ENCODE data around the gene COQ9.
"Not testable (repeated sequence)": the region's sequence is repeated elsewhere in the genome, so short reads cannot be mapped to it uniquely, and the experiment has no call there.

COQ9 gene, protein sequence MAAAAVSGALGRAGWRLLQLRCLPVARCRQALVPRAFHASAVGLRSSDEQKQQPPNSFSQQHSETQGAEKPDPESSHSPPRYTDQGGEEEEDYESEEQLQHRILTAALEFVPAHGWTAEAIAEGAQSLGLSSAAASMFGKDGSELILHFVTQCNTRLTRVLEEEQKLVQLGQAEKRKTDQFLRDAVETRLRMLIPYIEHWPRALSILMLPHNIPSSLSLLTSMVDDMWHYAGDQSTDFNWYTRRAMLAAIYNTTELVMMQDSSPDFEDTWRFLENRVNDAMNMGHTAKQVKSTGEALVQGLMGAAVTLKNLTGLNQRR

DNA sequence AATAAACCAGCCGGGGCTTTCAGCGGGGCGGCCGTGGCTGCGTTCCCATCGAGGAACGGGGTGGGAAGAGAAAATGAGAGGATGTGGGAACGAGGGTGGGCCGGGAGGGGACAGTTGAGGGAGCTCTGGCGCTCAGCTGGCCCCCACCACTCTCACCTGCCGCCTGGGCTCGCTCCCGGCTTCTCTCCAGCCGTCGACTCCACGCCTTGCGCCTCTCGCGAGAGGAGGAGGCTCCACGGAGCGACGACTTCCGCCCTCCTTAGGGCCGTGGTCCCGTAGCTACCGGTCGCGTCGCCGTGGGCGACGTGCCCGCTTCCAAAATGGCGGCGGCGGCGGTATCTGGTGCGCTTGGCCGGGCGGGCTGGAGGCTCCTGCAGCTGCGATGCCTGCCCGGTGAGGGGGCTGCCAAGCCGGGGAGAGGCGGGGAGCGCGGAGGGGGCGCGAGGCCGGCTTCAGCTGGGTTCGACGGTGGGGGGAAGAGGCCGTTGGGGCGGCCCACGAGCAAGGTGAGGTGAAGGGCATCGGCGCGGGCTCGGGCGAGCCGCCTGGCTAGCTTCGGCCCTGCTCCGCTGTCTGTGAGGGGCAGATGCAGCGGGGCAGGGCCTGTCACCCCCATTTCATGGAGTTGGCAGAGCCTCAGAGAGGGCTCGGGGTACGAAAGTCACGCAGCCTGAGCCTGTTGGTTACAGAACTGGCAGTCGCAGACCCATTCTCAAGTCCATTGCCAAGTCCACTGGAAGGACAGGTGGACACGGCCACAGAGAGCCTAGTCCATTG, at the start of gene COQ9, which contains the start of gene CIAPIN1:
Gene COQ9 (plus strand): TSS at position 294 of the 777 bp plus-strand sequence. CDS start 27 bp downstream, at position 321.
Gene CIAPIN1 (minus strand): TSS at position 200 of the 777 bp plus-strand sequence. CDS start 6,457 bp downstream, outside the sequence.
- DNase-seq, result peak; percentile 67

DNA sequence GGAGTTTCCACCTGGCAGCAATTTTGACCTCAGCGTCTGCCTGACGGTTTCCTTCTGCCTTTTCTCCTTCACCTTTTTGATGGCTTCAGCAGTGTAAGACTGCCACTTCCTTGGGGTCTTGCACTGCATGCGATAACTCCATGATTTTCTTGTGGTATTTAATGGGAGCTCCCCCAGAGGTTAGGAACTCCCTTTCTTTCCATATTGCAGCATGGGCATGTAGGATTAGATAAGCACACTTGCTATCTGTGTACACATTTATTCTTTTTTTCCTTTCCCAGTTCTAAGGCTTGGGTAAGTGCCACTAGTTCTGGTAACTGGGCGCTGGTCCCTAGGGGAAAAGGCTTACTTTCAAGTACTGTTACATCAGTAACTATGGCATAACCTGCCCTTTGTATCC, 49.8 kb upstream of the COQ9 start:
- DNase-seq, result not testable (repeated sequence)

DNA sequence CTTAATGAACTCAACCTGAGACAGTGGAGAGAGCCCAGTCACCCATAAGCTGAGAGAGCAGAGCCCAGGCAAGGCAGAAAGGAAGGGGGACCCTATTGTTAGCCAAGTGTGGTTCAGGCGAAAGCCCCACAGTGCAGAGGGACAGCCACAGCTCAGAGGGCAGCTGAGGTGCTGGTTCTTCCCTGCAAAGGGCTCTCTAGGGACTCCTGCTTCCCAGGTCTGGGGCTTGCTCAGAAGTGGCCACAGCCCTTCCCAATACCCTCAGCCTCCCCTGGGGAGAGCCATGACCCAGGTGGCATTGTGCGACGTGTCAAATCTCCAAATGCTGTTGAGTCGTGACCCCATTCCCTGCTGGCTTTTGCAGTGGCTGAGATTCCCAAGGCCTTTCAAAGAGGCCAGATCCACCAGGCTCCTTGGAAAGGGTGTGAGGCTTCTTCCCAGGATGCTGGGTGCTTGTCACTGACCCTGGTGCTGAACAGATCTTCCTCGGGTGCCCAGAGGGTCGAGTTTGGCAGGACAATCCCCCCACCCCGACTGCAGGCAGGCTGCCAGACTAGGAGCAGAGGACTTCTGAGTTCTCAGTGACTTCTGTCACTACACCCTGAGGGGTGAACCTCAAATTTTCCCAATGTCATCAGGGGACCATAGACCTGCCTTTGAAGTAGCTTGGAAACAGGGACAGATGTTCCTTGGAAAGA, 45.2 kb upstream of the COQ9 start:
- no peak for DNase-seq

DNA sequence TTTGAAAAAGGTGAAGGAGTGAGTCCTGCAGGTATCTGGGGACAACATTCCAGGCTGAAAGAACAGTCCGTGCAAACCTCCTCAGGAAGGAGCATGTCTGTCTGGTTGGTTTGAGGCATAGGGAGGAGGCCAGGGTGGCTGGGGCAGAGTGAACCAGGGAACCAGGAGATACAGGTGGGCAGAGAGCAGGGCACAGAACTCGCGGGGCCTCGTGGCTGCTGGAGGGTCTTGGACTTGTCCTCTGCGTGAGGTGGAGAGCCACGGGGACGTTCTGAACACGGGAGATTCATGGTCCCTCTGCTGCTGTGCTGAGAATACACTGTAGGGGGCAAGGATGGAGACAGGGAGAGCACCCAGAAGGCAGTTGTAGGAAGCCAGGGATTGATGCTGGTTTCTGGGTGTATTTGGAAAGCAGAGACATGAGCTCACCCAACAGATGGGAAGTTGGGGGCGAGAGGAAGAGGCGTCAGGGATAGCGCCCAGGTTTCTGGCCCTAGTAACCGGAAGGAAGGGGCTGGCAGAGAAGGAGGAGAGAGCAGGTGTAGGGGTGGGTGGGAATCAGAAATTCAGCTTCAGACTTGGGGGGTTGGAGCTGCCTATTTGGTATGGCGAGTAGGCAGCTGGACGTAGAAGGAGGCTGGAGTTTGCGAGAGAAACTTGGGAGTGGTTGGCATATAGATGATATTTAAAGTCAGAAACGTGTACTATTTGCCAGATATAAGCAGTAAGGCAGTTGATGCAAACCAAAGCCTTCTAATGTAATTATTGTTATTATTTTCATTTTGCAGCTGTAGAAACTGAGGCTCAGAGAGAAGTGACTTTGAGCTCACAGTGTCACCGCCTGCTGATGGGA, 43.1 kb upstream of the COQ9 start, which contains the start of gene CCL17:
Gene CCL17 (plus strand): TSS at position 803 of the 853 bp plus-strand sequence. CDS start 9,166 bp downstream, outside the sequence.
- DNase-seq, result no peak

DNA sequence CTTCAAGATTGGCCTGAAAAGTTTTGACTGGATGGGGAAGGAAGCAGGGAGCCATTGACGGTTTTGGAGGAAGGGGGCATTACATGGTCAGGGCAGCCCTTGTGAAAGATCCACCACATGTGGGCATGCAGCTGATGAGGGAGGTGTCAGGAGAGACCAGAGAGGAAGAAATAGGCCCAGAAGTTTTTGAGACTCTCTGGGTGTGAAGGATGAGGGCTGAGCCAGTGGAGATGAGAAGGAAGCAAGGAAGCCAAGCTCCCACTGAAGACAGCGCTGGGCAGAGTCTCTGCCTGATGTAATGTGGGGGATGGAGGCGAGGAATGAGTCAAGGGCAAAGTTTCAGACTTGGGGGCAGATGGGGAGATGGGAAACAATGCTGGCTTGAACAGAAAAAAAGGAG, 42.2 kb upstream of the COQ9 start:
- DNase-seq, result no peak

DNA sequence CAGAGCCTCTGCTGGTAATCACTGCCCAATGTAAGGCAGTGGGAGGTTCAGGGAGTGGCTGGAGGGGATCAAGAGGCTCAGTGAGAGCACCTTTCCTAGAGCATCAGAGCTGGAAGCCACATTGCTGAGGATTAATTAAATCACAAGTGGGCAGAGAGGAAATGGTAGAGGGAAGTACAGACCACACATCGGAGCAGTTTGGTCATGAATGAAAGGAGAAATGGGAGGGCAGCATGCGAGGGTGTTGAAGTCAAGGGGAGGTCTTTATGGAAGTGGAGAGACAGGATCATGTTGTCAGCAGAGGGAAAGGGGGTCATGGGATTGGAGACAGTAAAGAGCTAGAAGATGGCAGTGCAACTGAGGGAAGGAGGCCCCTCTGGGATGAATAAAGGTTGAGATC, 40.4 kb upstream of the COQ9 start:
- no peak for DNase-seq

DNA sequence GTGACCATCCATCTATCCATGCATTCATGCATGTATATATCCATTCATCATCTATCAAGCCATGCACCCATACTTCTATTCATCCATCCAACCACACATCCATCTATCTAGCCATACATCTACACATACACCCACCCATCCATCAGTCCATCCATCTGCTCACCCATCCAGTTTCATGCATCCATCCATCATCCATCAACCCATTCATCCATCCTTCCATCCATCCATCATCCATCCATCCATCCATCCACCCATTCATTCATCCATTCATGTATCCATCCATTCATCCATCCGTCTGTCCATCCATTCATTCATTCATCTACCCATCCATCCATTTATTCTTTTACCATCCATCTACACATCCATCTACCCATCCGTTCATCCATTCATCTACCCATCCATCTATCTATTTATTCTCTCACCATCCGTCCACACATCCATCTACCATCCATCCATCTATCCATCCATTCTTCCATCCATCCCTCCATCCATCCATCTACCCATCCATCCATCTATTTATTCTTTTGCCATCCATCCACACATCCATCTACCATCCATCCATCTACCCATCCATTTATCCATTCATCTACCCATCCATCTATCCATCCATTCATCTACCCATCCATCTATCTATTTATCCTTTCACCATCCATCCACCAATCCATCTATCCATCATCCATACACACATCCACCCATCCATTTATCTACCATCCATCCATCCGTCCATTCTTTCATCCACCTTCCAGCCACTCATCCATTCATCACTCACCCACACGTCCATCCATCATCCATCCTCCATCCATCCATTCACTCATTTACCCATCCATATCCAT, 39.5 kb upstream of the COQ9 start:
- DNase-seq, result no peak

DNA sequence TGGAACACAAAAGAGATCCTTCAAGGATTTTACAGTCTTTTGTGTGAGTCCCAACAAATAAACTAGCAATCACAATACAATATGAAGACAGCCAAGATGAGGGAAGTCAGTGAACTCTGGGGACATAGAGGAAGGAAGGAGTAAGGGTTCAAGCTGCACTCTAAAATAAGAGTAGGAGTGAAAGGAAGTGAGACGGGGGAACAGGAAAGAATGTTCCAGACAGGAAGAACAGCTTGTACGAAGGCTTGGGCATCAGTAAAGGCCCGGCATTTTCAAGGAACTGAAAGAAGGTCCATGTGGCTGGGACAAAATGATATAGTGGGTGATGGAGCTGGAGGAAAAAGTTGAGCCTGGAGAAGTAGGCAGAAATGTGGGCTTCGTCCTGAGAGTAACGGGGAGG, 38.2 kb upstream of the COQ9 start:
- DNase-seq, result no peak

DNA sequence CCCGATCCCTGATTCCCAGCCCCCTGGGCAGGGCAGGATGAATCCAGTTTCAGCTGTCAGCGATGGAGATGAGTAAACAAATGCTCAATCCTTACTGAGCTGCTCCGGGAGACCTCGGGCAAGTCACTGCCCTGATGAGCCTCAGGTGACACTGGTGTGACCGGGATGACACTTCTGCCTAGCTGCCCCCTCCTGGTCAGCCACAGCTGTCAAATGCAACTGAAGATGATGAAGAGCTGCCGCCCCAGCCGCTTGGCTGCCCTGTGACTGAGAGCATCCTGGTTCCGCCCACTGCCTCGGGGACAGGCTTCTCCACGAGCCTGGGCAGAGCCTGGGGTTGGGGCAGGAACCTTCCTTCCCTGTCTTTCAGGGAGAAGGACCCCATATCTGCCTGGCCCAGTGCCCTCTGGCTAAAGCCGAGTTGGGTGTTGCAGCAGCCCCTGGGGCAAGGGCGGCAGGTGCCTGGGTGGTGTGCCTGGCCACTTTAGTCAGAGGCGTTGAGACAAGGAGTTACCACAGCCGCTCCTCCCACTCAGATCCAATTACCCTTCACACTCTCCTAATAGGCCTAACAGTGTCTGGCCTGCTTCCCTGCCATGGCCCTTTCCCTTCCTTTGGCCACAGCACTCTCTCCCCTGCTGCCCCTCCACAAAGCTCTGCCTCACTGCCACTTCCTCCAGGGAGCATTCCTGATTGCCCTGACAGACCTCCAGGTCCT, 37.2 kb upstream of the COQ9 start:
- DNase-seq, result no peak

DNA sequence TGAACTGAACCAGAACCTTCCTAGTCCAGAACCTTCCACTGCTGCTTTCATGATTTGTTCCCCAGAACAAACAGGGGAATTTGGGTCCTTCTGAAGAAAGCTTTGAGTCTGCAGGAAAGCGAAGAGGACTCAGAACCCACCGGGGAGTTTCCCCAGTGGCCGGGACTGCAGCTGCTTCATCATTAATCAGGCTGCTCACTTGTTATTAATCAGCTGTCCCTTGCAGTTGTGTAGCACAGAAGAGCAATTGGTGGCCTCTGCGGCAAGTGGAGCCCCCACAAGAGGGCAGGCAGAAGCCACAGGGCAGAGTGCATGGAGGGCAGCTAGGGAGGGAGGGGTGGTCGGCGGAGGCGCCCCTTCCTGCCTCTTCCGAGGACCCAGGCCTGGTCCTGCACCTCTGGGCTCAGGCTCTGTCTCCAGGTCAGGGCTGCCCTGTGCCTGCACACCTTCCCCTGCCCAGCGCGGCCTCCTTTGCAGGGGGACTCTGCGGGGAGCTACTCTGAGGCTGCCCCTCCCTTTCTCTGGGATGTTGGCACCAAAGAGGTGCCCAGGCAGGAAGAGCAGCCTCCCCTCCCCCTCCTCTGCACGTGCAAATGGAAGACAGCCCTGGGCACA, 35.8 kb upstream of the COQ9 start:
- DNase-seq, result no peak

DNA sequence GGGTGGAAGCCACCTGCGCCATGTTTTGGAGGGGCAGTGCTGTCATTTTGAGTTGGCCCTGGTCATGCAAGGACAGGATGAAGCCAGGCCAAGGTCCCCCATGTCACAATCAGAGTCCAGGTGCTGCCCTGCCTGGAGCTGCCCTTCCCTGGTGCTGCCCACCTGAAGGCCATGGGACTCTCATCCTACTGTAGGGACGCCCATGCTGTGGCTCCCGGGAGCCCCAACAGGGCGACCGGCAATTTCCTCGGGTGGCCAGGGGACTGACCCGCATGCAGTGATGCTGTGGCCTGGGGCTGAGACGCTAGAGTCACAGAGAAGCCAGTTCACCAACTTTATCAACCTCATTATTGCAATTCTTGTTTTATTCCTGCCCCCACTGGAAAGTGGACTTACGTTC, 34.7 kb upstream of the COQ9 start:
- DNase-seq, result no peak

DNA sequence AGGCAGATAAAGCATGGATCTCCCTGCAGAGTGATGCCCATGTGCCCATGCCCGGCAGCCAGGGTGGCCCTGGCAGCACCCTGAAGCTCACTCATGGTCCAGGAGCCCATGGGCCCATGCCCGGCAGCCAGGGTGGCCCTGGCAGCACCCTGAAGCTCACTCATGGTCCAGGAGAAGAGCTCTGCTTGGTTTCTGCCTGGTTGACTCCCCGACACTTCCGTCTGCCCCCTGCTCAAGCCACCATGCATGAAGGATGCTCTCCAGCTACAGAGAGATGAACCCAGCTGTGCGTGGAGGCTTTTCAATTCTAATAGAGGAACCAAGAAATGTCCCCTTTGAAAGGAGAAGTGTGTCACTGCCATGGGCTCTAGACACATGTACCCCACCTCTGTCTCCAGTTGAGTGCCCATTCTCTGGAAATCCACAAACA, 34.0 kb upstream of the COQ9 start:
- no peak for DNase-seq

DNA sequence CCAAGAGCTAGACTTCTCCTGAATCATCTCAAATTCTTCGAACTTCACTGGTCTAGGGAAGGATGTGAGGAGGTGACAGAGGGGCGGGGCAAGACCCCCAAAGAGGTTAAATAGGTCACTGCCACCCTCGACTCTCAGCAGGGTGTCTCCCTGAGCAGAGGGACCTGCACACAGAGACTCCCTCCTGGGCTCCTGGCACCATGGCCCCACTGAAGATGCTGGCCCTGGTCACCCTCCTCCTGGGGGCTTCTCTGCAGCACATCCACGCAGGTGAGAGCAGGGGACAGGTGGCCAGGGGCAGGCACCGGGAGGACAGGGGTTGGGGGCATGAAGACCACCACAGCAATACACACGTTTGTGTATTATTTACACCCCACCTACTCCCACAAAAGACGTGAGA, 33.5 kb upstream of the COQ9 start:
- no peak for DNase-seq

DNA sequence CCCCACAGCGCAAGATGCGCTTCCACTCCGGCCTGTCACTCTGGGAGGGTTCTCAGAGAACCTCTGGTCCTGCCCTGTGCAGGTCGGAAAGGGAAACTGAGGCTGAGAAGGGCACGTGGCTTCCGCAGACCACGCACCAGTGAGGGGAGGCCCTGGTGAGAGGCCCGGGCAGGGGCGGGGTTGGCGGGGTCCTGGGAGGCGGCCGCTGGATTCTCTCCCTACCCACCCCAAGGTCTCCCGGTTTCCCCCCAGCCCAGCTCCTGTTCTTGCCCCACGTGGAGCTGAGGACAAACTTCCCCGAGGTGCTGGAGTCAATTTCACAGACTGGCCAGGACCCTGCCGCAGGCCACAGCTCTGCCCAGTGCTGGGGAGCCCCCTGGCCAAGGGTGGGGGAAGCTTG, 31.2 kb upstream of the COQ9 start:
- no peak for DNase-seq

DNA sequence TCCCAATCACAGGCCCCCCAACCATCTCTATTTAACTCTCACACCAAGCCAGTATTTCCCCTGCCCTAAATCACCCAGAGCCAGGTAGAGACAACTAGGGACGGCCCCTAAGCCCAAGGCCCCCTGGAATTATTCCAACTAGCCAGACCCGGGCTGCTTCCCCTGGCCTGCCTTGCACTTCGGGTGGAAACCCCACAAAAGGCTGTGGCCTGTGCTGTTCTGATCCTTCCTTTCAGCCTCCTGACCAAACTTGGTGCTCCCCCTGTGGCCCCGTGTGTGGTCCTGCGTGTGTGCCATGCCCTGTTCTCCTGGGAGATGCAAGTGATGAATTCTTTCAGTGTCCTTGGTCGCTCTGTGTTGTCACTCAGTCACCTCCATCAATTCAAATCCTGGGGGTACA, 27.8 kb upstream of the COQ9 start:
- DNase-seq, result no peak

DNA sequence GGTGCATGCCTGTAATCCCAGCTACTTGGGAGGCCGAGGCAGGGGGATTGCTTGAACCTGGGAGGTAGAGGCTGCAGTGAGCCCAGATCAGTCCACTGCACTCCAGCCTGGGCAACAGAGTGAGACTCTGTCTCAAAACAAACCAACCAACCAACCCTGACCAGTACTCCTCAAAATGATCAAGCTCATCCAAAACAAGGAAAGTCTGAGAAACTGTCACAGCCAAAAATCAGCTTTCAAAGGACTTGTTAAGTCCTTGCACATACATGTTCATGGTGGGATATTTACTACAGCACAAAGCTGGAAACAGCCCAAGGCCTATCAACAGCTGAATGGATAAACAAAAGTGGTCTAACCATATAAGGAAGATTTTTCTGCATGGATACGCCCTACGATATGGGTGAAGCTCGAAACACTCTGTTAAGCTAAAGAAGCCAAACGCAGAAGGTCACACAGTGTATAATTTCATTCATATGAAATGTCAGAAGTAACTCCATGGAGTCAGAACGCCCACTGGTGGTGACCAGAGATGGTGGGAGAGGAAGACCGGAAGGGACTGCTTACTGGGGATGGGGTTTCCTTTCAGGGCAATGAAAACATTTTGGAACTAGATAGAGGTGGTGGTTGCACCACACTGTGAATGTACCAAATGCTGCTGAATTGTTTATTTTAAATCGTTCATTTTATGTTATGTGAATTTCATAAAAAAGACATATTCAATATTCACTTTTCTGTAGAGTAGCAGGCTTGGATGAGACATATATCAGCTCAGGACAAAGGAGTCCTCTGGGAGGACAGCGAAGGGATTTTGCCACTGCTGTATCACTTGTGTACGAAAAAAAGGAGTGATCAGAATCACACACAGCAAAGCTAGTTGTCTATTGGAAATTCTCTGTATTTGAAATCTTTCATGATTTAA, 25.0 kb upstream of the COQ9 start:
- DNase-seq, result peak; percentile 39

DNA sequence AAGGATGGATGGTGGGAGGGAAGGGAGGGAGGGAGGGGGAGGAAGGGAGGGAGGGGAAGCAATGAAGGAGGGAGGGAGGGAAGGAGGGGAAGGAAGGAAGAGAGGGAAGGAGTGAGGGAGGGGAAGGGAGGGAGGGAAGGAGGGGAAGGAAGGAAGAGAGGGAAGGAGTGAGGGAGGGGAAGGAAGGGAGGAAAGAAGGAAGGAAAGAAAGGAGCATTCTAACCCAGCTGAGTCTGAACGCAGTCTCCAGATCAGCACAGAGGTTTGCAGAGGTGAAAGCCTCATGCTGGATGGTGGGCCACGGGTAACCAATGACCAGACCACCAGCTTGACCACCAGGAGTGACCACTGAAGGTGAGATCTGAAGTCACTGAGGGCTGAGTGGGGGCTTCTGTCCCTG, 24.1 kb upstream of the COQ9 start:
- no peak for DNase-seq

DNA sequence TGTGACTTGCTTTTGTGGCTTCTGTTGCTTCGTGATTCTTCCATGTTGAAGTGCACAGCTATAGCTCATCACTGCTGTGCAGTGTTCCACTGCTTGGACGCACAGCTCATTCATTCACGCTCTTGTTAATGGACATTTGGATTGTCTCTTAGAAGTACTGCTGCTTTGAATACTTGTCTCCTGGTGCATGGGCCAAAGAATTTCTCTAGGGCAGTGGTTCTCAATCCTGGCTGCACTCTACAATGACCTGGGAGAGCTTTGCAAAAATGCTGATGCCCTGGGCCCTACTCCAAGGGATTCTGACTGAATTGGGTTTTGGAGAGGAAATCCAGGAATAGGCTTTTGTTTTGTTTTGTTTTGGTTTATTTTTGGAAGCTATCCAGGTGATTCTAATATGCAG, 22.7 kb upstream of the COQ9 start:
- no peak for DNase-seq

DNA sequence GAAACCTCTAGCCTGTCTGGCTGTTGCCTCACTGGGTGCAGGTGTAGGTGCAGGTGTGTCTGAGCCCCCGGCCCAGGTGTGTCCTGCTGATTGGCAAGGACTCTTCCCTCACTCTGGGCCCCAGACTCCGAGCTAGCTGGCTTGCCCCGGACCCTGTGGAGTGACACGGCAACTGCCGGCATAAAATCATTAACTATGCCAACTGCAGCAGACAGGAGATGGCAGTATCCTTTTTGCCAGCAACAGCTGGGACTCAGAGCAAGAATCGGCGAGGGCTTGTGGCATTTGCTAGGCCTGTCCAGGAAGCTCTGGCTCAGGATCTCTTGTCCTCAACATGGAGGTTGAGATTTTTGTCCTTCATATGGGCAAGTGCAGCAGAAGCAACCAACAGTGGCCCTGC, 20.9 kb upstream of the COQ9 start:
- no peak for DNase-seq
